HG02763 (cell line): ENCODE results near the gene AFAP1L2.

Experiments used
- ATAC-seq: cut with Tn5 transposase; IDR thresholded peaks from one replicate; pipeline ENCODE4 v1.9.1; 2021; ENCODE audit warnings: mild to moderate bottlenecking, moderate library complexity; ENCODE audit not compliant: unreplicated experiment

AFAP1L2 gene

DNA sequence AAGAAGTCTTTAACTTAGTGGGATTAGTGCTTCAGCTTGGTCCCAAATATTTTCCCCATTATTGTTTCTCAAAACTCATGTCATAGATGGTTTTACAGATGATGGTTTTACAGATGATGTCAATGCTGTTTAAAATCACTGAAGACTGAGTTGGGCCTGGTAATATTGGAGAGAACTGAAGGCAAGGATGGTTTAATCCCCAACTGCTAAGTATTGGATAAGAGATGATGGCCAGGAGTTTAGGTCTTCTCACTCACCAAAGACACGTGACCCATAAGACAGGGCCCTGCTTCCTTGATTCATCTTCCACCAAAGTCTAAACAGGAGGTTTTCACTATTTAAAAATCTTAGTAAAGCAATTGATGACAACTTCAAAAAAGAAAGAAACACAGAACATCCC is 108.9 kb downstream of the AFAP1L2 start:
- ATAC-seq: no peak

GRCh38 chr10:114294549-114294948 is 109.8 kb downstream of the AFAP1L2 start:
- no peak for ATAC-seq

DNA sequence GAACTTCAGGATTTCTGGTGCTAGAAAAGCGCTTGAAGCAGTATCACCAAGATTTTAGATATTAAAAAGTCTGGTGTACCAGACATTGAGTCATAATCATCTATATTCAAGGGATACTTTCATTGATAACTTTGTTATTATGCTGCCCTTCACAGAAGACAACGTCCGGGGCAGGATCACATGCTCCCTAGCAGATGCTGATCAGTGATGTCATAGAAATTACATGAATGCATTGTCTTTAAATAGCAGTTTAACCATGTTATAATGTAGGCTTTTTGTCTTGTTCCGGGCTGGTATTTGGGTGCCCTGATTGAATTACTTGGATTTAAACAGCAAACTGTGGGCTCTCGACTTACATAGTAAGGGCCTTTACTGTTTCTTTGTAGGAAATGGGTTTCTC is 111.2 kb downstream of the AFAP1L2 start:
- no peak for ATAC-seq

DNA sequence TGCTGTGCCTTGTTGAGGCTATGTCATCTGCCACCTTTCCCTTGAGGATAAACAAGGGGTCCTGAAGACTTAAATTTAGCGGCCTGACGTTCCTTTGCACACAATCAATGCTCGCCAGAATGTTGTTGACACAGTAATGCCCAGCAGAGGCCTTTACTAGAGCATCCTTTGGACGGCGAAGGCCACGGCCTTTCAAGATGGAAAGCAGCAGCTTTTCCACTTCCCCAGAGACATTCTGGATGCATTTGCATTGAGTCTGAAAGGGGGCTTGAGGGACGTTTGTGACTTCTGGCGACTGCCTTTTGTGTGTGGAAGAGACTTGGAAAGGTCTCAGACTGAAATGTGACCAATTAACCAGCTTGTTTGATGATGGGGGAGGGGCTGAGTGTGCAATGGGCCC is 112.8 kb downstream of the AFAP1L2 start:
- ATAC-seq: no peak

DNA sequence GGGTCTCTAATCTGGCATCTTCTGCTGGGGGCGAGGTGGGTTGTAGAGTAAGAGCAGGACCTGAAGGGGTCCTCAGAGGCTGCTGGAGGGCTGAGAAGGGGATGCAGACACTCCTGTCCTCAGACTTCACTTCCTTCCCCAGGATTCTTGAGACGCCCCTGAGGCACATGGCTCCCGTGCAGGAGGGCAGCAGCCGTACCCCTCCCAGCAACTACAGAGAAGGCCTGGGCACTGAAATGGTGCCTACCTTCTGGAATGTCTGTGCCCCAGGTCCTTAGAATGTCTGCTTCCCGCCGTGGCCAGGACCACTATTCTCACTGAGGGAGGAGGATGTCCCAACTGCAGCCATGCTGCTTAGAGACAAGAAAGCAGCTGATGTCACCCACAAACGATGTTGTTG is 113.2 kb downstream of the AFAP1L2 start:
- ATAC-seq: no peak

- ATAC-seq: no peak
Observed at GRCh38 chr10:114290038-114290437, 114.3 kb downstream of the AFAP1L2 start.

DNA sequence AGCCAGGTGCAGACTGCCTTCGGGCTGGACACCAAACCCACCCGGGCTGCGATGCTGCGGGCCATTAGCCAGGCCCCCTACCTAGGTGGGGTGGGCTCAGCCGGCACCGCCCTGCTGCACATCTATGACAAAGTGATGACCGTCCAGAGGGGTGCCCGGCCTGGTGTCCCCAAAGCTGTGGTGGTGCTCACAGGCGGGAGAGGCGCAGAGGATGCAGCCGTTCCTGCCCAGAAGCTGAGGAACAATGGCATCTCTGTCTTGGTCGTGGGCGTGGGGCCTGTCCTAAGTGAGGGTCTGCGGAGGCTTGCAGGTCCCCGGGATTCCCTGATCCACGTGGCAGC is 115.2 kb downstream of the AFAP1L2 start:
- no peak for ATAC-seq

- no peak for ATAC-seq
Observed at GRCh38 chr10:114288424-114289095, 115.7 kb downstream of the AFAP1L2 start.

- ATAC-seq: no peak
Observed at GRCh38 chr10:114286921-114287320, 117.4 kb downstream of the AFAP1L2 start.

DNA sequence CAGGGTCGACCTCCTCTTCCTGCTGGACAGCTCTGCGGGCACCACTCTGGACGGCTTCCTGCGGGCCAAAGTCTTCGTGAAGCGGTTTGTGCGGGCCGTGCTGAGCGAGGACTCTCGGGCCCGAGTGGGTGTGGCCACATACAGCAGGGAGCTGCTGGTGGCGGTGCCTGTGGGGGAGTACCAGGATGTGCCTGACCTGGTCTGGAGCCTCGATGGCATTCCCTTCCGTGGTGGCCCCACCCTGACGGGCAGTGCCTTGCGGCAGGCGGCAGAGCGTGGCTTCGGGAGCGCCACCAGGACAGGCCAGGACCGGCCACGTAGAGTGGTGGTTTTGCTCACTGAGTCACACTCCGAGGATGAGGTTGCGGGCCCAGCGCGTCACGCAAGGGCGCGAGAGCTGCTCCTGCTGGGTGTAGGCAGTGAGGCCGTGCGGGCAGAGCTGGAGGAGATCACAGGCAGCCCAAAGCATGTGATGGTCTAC is 118.3 kb downstream of the AFAP1L2 start:
- no peak for ATAC-seq

GRCh38 chr10:114284346-114285071 is 119.8 kb downstream of the AFAP1L2 start:
- ATAC-seq: no peak

- no peak for ATAC-seq
Observed at GRCh38 chr10:114283535-114284234, 120.6 kb downstream of the AFAP1L2 start.

GRCh38 chr10:114283091-114283490 is 121.2 kb downstream of the AFAP1L2 start:
- no peak for ATAC-seq

DNA sequence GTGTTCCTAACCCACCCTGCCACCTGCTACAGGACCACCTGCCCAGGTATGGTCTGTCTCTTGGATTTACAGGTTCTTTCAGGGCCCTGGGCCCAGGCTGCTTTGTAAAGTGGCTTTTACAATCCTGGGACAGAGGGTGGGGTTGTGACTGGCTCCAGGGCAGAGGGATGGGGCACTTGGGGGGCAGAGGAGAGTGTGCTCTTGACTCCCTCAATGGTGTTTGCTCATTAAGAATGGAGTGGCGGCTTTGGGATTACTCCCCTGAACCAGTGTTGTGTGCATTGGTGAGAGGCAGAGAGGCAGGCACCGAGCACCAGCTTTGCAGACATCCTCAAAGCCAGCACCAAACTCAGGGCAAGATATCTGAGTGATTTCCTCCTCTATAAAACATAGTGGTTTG is 121.8 kb downstream of the AFAP1L2 start:
- ATAC-seq: no peak

- ATAC-seq: no peak
Observed at GRCh38 chr10:114281461-114281860, 122.8 kb downstream of the AFAP1L2 start.

GRCh38 chr10:114281006-114281405 is 123.3 kb downstream of the AFAP1L2 start:
- no peak for ATAC-seq

GRCh38 chr10:114279901-114280644 is 124.2 kb downstream of the AFAP1L2 start:
- no peak for ATAC-seq

- ATAC-seq: no peak
Observed at GRCh38 chr10:114279289-114279688, 125.0 kb downstream of the AFAP1L2 start.

GRCh38 chr10:114278884-114279191 is 125.5 kb downstream of the AFAP1L2 start:
- ATAC-seq: no peak

- no peak for ATAC-seq
Observed at GRCh38 chr10:114278140-114278883, 126.0 kb downstream of the AFAP1L2 start.

DNA sequence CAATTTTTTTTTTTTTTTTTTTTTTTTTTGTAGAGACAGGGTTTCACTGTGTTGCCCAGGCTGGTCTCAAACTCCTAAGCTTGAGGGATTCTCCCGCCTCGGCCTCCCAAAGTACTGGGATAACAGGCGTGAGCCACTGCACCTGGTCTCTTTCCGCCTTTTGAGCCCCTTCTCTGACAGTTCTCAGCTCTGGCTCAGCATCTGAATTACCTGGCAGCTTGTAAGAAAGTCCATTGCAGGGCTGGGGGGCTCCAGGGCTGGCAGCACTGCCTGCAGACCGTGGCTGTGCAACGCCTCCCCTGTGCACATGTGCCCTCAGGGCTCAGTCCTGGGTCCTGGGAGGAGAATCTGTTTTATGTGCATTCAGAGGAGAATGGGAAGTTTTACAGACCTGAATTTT is 127.6 kb downstream of the AFAP1L2 start:
- no peak for ATAC-seq
